Calu3 (cell line): ENCODE measurements around the gene KMO. TPM values are rescaled to one million over a fixed set of nuclear protein-coding genes. Genes with fewer than 3 reads are reported as not detected.

Source experiments
- BruUV-seq: library from RNA; stranded (reverse); fragments of 400-500 nt; replicated peaks from 2 replicates; lab custom pipeline; 2021; lab: Mats Ljungman, UMichigan
- CTCF ChIA-PET: fragments of 300-600 bp; sonication (Branson Sonifier 250); formaldehyde crosslinking; loops from one replicate; lab custom pipeline; 2022; ENCODE audit warnings: antibody characterized with exemption; lab: Charles Lee
- DNase-seq: peaks from one replicate; pipeline ENCODE4 v3.0.0; 2022
- H3K27ac Mint-ChIP-seq: one replicate; pipeline ENCODE4 v1.8.0; 2022; ENCODE audit warnings: mixed read lengths; ENCODE audit not compliant: unreplicated experiment
- H3K27me3 Mint-ChIP-seq: one replicate; pipeline ENCODE4 v1.8.0; 2022; ENCODE audit warnings: mixed read lengths; ENCODE audit not compliant: unreplicated experiment
- H3K36me3 Mint-ChIP-seq: one replicate; pipeline ENCODE4 v1.8.0; 2022; ENCODE audit warnings: mild to moderate bottlenecking, moderate library complexity, mixed read lengths; ENCODE audit not compliant: insufficient read depth, unreplicated experiment
- H3K4me1 Mint-ChIP-seq: one replicate; pipeline ENCODE4 v1.8.0; 2022; ENCODE audit warnings: mild to moderate bottlenecking, low read depth, mixed read lengths; ENCODE audit not compliant: unreplicated experiment
- H3K4me3 Mint-ChIP-seq: one replicate; pipeline ENCODE4 v1.8.0; 2022; ENCODE audit warnings: mild to moderate bottlenecking, low read depth, moderate library complexity, mixed read lengths; ENCODE audit not compliant: unreplicated experiment
- H3K9me3 Mint-ChIP-seq: one replicate; pipeline ENCODE4 v1.8.0; 2022; ENCODE audit warnings: low read depth, mixed read lengths; ENCODE audit not compliant: unreplicated experiment
- CTCF ChIP-seq: fragments of 200-600 bp; IDR thresholded peaks from one replicate; pipeline ENCODE4 v1.8.0; 2022; ENCODE audit warnings: antibody characterized with exemption; ENCODE audit not compliant: unreplicated experiment
- intact Hi-C: fragments of 100-400 bp; cut with micrococcal nuclease; formaldehyde crosslinking; loops from one replicate; pipeline ENCODE4 v1.10.0; 2022; ENCODE audit not compliant: unreplicated experiment
- total RNA-seq: library from RNA; stranded (reverse); gene quantifications from 2 replicates; pipeline ENCODE4 v1.2.3, GENCODE V29; 2022

KMO gene
- total RNA-seq, 1 experiment from 2014 or later = 0.85 TPM

- H3K36me3 Mint-ChIP-seq = no peaks in the 10 kb centered on the region
- CTCF ChIA-PET = no interaction called here
- intact Hi-C loops = no loop called here
- no TSS peak for BruUV-seq
- no peak for TF ChIP-seq CTCF
- no peaks in the 10 kb centered on the region for H3K27me3 Mint-ChIP-seq
- H3K9me3 Mint-ChIP-seq = no peaks in the 10 kb centered on the region
- no peak overlapping the region for H3K27ac Mint-ChIP-seq
- H3K4me3 Mint-ChIP-seq = no peak overlapping the region
- H3K4me1 Mint-ChIP-seq = peaks cover 8% of the 10 kb centered on the region
- DNase-seq = no peak
Observed at GRCh38 chr1:241557031-241557430, 24.9 kb downstream of the KMO start.

GRCh38 chr1:241557551-241558193 lies 25.5 kb downstream of the KMO start:
- H3K9me3 Mint-ChIP-seq = no peaks in the 10 kb centered on the region
- H3K27ac Mint-ChIP-seq = no peak overlapping the region
- no TSS peak for BruUV-seq
- no peak for TF ChIP-seq CTCF
- H3K4me1 Mint-ChIP-seq = peaks cover 8% of the 10 kb centered on the region
- CTCF ChIA-PET = no interaction called here
- no peaks in the 10 kb centered on the region for H3K36me3 Mint-ChIP-seq
- no peaks in the 10 kb centered on the region for H3K27me3 Mint-ChIP-seq
- DNase-seq = no peak
- no peak overlapping the region for H3K4me3 Mint-ChIP-seq
- intact Hi-C loops = no loop called here

DNA sequence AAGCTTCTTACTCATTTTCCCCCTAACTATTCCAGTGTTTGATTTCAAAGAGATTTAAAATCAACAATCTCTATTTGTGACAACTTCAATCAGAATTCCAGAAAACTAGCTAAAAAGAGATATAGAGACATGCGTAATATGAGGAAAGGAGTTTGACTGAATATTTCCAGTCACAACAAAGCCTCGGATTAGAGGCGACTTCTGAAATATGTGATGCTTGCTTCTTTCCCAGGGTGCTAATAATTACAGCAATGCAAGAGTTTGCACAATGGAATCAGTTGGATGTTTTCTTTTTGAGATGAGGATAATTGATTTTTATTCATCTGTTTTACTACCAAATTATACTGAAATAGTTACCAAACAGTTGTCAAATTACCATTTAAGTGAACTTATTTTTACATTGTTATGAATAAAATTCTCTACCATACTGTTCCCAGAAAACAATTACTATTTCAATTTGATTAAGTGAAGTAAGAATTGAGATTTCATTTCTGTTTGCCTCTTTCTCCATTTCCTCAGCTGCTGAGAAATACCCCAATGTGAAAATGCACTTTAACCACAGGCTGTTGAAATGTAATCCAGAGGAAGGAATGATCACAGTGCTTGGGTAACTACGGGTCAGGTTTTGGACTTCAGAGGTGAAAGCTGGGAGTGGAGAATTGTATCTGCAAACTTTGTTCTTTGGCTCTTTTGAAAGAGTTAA lies 28.1 kb downstream of the KMO start:
- no peak for DNase-seq
- intact Hi-C loops = no loop called here
- BruUV-seq = no TSS peak
- Mint-ChIP-seq H3K36me3 (no peaks in the 10 kb centered on the region), H3K4me1 (peaks cover 8% of the 10 kb centered on the region), H3K9me3 (no peaks in the 10 kb centered on the region), H3K4me3 (no peak overlapping the region), H3K27me3 (no peaks in the 10 kb centered on the region), H3K27ac (no peak overlapping the region)
- CTCF ChIA-PET = no interaction called here
- no peak for TF ChIP-seq CTCF

DNA sequence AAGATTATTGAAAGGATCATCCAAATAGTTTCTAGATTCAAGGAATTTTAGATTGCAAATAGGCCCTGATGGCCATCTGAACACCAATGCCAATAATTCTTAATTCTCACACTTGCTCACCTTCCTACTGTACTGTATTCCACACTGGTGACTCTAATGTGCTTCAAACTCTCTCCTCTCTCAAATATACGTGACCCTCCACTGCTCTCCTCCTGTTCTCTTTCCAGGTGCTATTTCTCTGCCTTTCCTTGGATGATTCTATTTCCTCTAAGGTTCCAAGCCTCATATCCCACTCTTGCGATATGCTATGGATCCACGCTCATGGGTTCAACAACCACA lies 28.6 kb downstream of the KMO start:
- Mint-ChIP-seq H3K27ac (no peak overlapping the region), H3K9me3 (no peaks in the 10 kb centered on the region), H3K36me3 (no peaks in the 10 kb centered on the region), H3K27me3 (no peaks in the 10 kb centered on the region), H3K4me3 (no peak overlapping the region), H3K4me1 (peaks cover 8% of the 10 kb centered on the region)
- no peak for DNase-seq
- TF ChIP-seq CTCF = no peak
- CTCF ChIA-PET = no interaction called here
- no TSS peak for BruUV-seq
- intact Hi-C loops = no loop called here
